Liver (tissue), 9 donors: ENCODE results near the gene TFR2. TPM values are rescaled to one million over a fixed set of nuclear protein-coding genes. Genes with fewer than 3 reads are reported as not detected.

Experiments used
- DNase-seq: peaks from one replicate; pipeline ENCODE4 v3.0.0-alpha.2; 2017; ENCODE audit warnings: low spot score
- H3K27ac ChIP-seq, 2 donors: one replicate each; pipeline ENCODE4 v1.7.0; 2013; ENCODE audit warnings: inconsistent platforms in 2 of 2, low read length in 2 of 2, control low read depth in 1 of 2, low read depth in 1 of 2, mild to moderate bottlenecking in 1 of 2
- H3K27me3 ChIP-seq, 4 donors: one replicate each; pipeline versions ENCODE4 v1.6.1 to v1.7.0; 2013; ENCODE audit warnings: low read length in 3 of 4, inconsistent platforms in 1 of 4, mild to moderate bottlenecking in 1 of 4, moderate library complexity in 1 of 4; ENCODE audit not compliant: control insufficient read depth in 4 of 4, insufficient read depth in 4 of 4
- H3K36me3 ChIP-seq, 4 donors: one replicate each; pipeline versions ENCODE4 v1.6.1 to v1.7.0; 2013; ENCODE audit warnings: low read length in 3 of 4, mild to moderate bottlenecking in 3 of 4, low read depth in 1 of 4, moderate library complexity in 1 of 4; ENCODE audit not compliant: control insufficient read depth in 4 of 4, insufficient read depth in 3 of 4
- H3K4me1 ChIP-seq, 4 donors: one replicate each; pipeline versions ENCODE4 v1.6.1 to v1.7.0; 2013; ENCODE audit warnings: low read length in 3 of 4, mild to moderate bottlenecking in 3 of 4, moderate library complexity in 1 of 4; ENCODE audit not compliant: control insufficient read depth in 4 of 4, insufficient read depth in 4 of 4
- H3K4me3 ChIP-seq, 3 donors: one replicate each; pipeline versions ENCODE4 v1.6.1 to v1.7.0; 2013; ENCODE audit warnings: low read length in 3 of 3, control low read depth in 1 of 3, low read depth in 1 of 3, mild to moderate bottlenecking in 1 of 3
- H3K9ac ChIP-seq, 2 donors: one replicate each; pipeline ENCODE4 v1.7.0; 2013; ENCODE audit warnings: low read length in 2 of 2, mild to moderate bottlenecking in 2 of 2, moderate library complexity in 2 of 2, control low read depth in 1 of 2, low read depth in 1 of 2
- H3K9me3 ChIP-seq, 4 donors: one replicate each; pipeline versions ENCODE4 v1.6.1 to v1.7.0; 2013; ENCODE audit warnings: low read length in 3 of 4; ENCODE audit not compliant: control insufficient read depth in 4 of 4
- EGR1 ChIP-seq, 2 donors: IDR thresholded peaks; 2 replicates each; pipeline ENCODE4 v1.6.1; 2016 to 2018; ENCODE audit warnings: antibody characterized with exemption in 2 of 2, low read depth in 2 of 2
- FOXA1 ChIP-seq: IDR thresholded peaks from 2 replicates; pipeline ENCODE4 v1.6.1; 2016; ENCODE audit warnings: antibody characterized with exemption
- FOXA2 ChIP-seq: IDR thresholded peaks from 2 replicates; pipeline ENCODE4 v1.6.1; 2016; ENCODE audit warnings: antibody characterized with exemption
- GABPA ChIP-seq, 2 donors: IDR thresholded peaks in 1 of 2; conservative IDR thresholded peaks in 1 of 2; 2 replicates each; pipeline ENCODE4 v1.6.1; 2016; ENCODE audit warnings: antibody characterized with exemption in 2 of 2, mild to moderate bottlenecking in 1 of 2, moderate library complexity in 1 of 2
- HNF4A ChIP-seq, 2 donors: conservative IDR thresholded peaks; 2 replicates each; pipeline ENCODE4 v1.6.1; 2016; ENCODE audit warnings: antibody characterized with exemption in 2 of 2, mild to moderate bottlenecking in 2 of 2
- HNF4G ChIP-seq: IDR thresholded peaks from 2 replicates; pipeline ENCODE4 v1.6.1; 2016; ENCODE audit warnings: antibody characterized with exemption
- JUND ChIP-seq, 2 donors: IDR thresholded peaks; 2 replicates each; pipeline ENCODE4 v1.6.1; 2016; ENCODE audit warnings: antibody characterized with exemption in 2 of 2
- NR2F2 ChIP-seq: IDR thresholded peaks from 2 replicates; pipeline ENCODE4 v1.6.1; 2016; ENCODE audit warnings: antibody characterized with exemption
- RAD21 ChIP-seq, 2 donors: IDR thresholded peaks; 2 replicates each; pipeline ENCODE4 v1.6.1; 2016; ENCODE audit warnings: antibody characterized with exemption in 2 of 2, mild to moderate bottlenecking in 2 of 2
- RXRA ChIP-seq, 2 donors: IDR thresholded peaks; 2 replicates each; pipeline ENCODE4 v1.6.1; 2017 to 2018; ENCODE audit warnings: antibody characterized with exemption in 2 of 2, mild to moderate bottlenecking in 1 of 2
- SP1 ChIP-seq: IDR thresholded peaks from 2 replicates; pipeline ENCODE4 v1.6.1; 2018; ENCODE audit warnings: antibody characterized with exemption, mild to moderate bottlenecking
- TAF1 ChIP-seq: conservative IDR thresholded peaks from 2 replicates; pipeline ENCODE4 v1.6.1; 2016; ENCODE audit warnings: antibody characterized with exemption, mild to moderate bottlenecking
- YY1 ChIP-seq: IDR thresholded peaks from 2 replicates; pipeline ENCODE4 v1.6.1; 2016; ENCODE audit warnings: antibody characterized with exemption, mild to moderate bottlenecking
- WGBS: extraction: QIAGEN DNeasy Blood & Tissue Kit; methylation state at CpG from one replicate; pipeline ENCODE4 v1.1.7; 2013; 5-methylcytosine and 5-hydroxymethylcytosine counted together
- polyA plus RNA-seq, 2 donors: library from polyadenylated mRNA; stranded (reverse) in 1 of 2; unstranded in 1 of 2; fragments of 200-250 nt in 1 of 2; fragments of >200 nt in 1 of 2; fragmentation: Nextera tagmentation in 1 of 2; extraction: Ambion mirVana in 1 of 2; gene quantifications; one replicate each; pipeline versions ENCODE4 v1.2.1 to v1.2.3, GENCODE V29; 2013 to 2015
- total RNA-seq, 2 donors: library from RNA; depleted of rRNA; stranded (reverse); fragments of >200 nt; gene quantifications; one replicate each; pipeline ENCODE4 v1.2.3, GENCODE V29; 2014
- TF ChIP-seq, protein P1 (sequence below): IDR thresholded peaks from 2 replicates; pipeline ENCODE4 v1.6.1; 2016; ENCODE audit warnings: antibody characterized with exemption
- TF ChIP-seq, protein P2 (sequence below): IDR thresholded peaks from 2 replicates; pipeline ENCODE4 v1.6.1; 2016; ENCODE audit warnings: antibody characterized with exemption, mild to moderate bottlenecking
- TF ChIP-seq, protein P3 (sequence below): fragments of 150-350 bp; IDR thresholded peaks from 2 replicates; pipeline ENCODE4 v1.5.1; 2017; ENCODE audit warnings: improper control_type of control experiment, low read depth, low read length; ENCODE audit not compliant: missing input control
- TF ChIP-seq, protein P4 (sequence below): IDR thresholded peaks from 2 replicates; pipeline ENCODE4 v1.6.1; 2016; ENCODE audit warnings: antibody characterized with exemption
- TF ChIP-seq, protein P5 (sequence below): IDR thresholded peaks from 2 replicates; pipeline ENCODE4 v1.6.1; 2016; ENCODE audit warnings: antibody characterized with exemption
- donor health status: healthy.
- donor health status: healthy.
- donor health status: healthy.
- donor health status: healthy.
- donor health status: healthy.

Gene TFR2
- total and polyA plus RNA-seq, 4 donors: 276 to 663 (median 356) TPM

GRCh38 chr7:100682991-100683658, 41.8 kb upstream of the TFR2 start:
- 90% methylated on average over 28 of the region's 28 CpGs for WGBS
- peaks cover 8 to 70% (median 37%) of the 10 kb centered on the region in 4 donors for H3K36me3 ChIP-seq
- TF ChIP-seq, protein P1, sequence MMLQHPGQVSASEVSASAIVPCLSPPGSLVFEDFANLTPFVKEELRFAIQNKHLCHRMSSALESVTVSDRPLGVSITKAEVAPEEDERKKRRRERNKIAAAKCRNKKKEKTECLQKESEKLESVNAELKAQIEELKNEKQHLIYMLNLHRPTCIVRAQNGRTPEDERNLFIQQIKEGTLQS: no peak
- TF ChIP-seq, protein P2, sequence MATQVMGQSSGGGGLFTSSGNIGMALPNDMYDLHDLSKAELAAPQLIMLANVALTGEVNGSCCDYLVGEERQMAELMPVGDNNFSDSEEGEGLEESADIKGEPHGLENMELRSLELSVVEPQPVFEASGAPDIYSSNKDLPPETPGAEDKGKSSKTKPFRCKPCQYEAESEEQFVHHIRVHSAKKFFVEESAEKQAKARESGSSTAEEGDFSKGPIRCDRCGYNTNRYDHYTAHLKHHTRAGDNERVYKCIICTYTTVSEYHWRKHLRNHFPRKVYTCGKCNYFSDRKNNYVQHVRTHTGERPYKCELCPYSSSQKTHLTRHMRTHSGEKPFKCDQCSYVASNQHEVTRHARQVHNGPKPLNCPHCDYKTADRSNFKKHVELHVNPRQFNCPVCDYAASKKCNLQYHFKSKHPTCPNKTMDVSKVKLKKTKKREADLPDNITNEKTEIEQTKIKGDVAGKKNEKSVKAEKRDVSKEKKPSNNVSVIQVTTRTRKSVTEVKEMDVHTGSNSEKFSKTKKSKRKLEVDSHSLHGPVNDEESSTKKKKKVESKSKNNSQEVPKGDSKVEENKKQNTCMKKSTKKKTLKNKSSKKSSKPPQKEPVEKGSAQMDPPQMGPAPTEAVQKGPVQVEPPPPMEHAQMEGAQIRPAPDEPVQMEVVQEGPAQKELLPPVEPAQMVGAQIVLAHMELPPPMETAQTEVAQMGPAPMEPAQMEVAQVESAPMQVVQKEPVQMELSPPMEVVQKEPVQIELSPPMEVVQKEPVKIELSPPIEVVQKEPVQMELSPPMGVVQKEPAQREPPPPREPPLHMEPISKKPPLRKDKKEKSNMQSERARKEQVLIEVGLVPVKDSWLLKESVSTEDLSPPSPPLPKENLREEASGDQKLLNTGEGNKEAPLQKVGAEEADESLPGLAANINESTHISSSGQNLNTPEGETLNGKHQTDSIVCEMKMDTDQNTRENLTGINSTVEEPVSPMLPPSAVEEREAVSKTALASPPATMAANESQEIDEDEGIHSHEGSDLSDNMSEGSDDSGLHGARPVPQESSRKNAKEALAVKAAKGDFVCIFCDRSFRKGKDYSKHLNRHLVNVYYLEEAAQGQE: no peak
- TF ChIP-seq EGR1 (IDR thresholded peaks at IDR 0.05; ENCODE audit: low read depth in 2 of 2) (no peak), JUND (IDR thresholded peaks at IDR 0.05) (no peak), HNF4A (conservative IDR thresholded peaks at IDR 0.05) (no peak), SP1 (no peak), NR2F2 (no peak), RXRA (IDR thresholded peaks at IDR 0.05) (no peak), HNF4G (no peak), YY1 (no peak), TAF1 (no peak), FOXA1 (no peak), FOXA2 (no peak), RAD21 (IDR thresholded peaks at IDR 0.05) (no peak), GABPA (IDR thresholded peaks at IDR 0.05 in 1 of 2, conservative IDR thresholded peaks at IDR 0.05 in 1 of 2) (no peak)
- TF ChIP-seq, protein P3, sequence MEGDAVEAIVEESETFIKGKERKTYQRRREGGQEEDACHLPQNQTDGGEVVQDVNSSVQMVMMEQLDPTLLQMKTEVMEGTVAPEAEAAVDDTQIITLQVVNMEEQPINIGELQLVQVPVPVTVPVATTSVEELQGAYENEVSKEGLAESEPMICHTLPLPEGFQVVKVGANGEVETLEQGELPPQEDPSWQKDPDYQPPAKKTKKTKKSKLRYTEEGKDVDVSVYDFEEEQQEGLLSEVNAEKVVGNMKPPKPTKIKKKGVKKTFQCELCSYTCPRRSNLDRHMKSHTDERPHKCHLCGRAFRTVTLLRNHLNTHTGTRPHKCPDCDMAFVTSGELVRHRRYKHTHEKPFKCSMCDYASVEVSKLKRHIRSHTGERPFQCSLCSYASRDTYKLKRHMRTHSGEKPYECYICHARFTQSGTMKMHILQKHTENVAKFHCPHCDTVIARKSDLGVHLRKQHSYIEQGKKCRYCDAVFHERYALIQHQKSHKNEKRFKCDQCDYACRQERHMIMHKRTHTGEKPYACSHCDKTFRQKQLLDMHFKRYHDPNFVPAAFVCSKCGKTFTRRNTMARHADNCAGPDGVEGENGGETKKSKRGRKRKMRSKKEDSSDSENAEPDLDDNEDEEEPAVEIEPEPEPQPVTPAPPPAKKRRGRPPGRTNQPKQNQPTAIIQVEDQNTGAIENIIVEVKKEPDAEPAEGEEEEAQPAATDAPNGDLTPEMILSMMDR: no peak
- TF ChIP-seq, protein P4, sequence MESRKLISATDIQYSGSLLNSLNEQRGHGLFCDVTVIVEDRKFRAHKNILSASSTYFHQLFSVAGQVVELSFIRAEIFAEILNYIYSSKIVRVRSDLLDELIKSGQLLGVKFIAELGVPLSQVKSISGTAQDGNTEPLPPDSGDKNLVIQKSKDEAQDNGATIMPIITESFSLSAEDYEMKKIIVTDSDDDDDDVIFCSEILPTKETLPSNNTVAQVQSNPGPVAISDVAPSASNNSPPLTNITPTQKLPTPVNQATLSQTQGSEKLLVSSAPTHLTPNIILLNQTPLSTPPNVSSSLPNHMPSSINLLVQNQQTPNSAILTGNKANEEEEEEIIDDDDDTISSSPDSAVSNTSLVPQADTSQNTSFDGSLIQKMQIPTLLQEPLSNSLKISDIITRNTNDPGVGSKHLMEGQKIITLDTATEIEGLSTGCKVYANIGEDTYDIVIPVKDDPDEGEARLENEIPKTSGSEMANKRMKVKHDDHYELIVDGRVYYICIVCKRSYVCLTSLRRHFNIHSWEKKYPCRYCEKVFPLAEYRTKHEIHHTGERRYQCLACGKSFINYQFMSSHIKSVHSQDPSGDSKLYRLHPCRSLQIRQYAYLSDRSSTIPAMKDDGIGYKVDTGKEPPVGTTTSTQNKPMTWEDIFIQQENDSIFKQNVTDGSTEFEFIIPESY: no peak
- TF ChIP-seq, protein P5, sequence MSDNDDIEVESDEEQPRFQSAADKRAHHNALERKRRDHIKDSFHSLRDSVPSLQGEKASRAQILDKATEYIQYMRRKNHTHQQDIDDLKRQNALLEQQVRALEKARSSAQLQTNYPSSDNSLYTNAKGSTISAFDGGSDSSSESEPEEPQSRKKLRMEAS: no peak

More at GRCh38 chr7:100682991-100683658, 41.8 kb upstream of the TFR2 start:
- Histone ChIP-seq H3K4me1 (peaks cover 0 to 3% (median 0%) of the 10 kb centered on the region in 4 donors), H3K9ac (no peak overlapping the region), H3K27ac (no peak overlapping the region), H3K4me3 (no peak overlapping the region), H3K9me3 (no peaks in the 10 kb centered on the region), H3K27me3 (no peaks in the 10 kb centered on the region)
- no peak for DNase-seq
